SIG-M5 treated with dmso at 0.1 percent for 504 hours (cell line): Measurements from ENCODE around the gene PDZD8.

Experiments
- DNase-seq: peaks from one replicate; lab custom pipeline; 2025; ENCODE audit not compliant: unreplicated experiment; lab: John Stamatoyannopoulos, UW

The PDZD8 gene

GRCh38 chr10:117228210-117228609, 147.0 kb downstream of the PDZD8 start:
- DNase-seq = no peak
